AG09319 (cell line): Measurements from ENCODE around the gene ITGA3.

Experiments
- DNase-seq: peaks from one replicate; pipeline ENCODE4 v3.0.0-alpha.2; 2010; ENCODE audit warnings: low read depth; ENCODE audit errors: extremely low read depth
- TF ChIP-seq, protein P1 (sequence below): IDR thresholded peaks from 2 replicates; pipeline ENCODE4 v1.5.1; 2011; ENCODE audit warnings: low read depth, mild to moderate bottlenecking, inconsistent platforms, low read length, moderate library complexity

Gene ITGA3

GRCh38 chr17:50020841-50021599, 34.9 kb upstream of the ITGA3 start:
- TF ChIP-seq, protein P1, sequence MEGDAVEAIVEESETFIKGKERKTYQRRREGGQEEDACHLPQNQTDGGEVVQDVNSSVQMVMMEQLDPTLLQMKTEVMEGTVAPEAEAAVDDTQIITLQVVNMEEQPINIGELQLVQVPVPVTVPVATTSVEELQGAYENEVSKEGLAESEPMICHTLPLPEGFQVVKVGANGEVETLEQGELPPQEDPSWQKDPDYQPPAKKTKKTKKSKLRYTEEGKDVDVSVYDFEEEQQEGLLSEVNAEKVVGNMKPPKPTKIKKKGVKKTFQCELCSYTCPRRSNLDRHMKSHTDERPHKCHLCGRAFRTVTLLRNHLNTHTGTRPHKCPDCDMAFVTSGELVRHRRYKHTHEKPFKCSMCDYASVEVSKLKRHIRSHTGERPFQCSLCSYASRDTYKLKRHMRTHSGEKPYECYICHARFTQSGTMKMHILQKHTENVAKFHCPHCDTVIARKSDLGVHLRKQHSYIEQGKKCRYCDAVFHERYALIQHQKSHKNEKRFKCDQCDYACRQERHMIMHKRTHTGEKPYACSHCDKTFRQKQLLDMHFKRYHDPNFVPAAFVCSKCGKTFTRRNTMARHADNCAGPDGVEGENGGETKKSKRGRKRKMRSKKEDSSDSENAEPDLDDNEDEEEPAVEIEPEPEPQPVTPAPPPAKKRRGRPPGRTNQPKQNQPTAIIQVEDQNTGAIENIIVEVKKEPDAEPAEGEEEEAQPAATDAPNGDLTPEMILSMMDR: no peak
- no peak for DNase-seq

- TF ChIP-seq, protein P1: no peak
- DNase-seq: no peak
These were observed 34.1 kb upstream of the ITGA3 start for GRCh38 chr17:50021681-50022370.

DNA sequence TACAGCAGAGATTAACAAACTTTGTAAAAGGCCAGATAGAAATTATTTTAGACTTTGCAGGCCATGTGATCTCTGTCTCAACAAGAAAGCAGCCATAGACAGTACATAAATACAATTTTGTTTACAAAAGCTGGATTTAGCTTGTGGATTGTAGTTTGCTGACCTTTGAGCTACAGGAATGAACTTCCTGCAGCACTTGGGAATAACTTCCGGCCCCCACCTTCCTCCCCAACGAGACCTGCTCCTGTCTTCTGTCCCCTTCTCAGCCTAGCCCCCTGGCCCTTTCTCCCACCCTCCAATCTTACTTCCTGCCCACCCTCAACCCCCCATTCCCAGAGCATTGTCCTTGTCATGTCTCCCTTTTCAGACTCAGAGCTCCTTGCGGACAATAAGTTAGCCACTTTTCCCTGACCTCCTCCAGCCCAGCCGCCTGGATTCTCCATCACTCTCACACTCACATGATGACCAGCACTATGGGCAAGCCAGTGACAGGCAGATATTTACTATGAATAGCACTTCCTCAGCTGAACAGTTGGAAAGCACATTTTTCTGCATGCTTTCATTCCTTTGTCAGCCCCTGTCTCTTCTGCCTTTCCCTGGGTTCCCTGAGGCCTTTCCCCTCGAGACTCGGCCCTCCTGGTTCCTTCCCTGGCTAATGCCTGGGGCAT, 33.3 kb upstream of the ITGA3 start:
- no peak for DNase-seq
- TF ChIP-seq, protein P1: no peak

DNA sequence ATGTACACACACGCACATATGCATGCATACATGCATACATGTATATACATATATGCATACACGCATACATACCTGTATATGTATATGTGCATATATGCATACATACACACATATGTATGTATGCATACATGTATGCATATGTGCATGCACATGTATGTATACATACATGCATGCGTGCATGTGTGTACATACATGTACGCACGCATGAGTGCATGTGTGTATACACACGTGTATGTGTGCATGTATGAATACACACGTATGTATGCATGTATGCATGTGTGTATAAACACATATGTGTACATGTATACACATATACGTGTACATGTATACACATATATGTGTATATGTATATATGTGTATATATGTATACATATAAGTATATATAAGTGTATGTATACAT, 32.4 kb upstream of the ITGA3 start:
- TF ChIP-seq, protein P1: no peak
- no peak for DNase-seq

- DNase-seq: no peak
- TF ChIP-seq, protein P1: no peak
These were observed 31.1 kb upstream of the ITGA3 start for GRCh38 chr17:50024808-50025207.

GRCh38 chr17:50026046-50026675, 29.7 kb upstream of the ITGA3 start:
- no peak for DNase-seq

More at GRCh38 chr17:50026046-50026675, 29.7 kb upstream of the ITGA3 start:
- TF ChIP-seq, protein P1: no peak
